HT-29 (cell line): ENCODE data around the gene ESRRB. TPM values are rescaled to one million over a fixed set of nuclear protein-coding genes. Genes with fewer than 3 reads are reported as not detected.

Experiments used
- DNase-seq: peaks from one replicate; pipeline ENCODE4 v3.0.0-alpha.2; 2015; ENCODE audit warnings: low spot score
- total RNA-seq: library from RNA; depleted of rRNA; stranded (reverse); fragments of >200 nt; shearing (Covaris generic); gene quantifications from 2 replicates; pipeline ENCODE4 v1.2.3, GENCODE V29; 2014

The ESRRB gene
- total RNA-seq, 1 experiment from 2014 or later = not detected

GRCh38 chr14:76407449-76408150 lies 31.7 kb downstream of the ESRRB start:
- DNase-seq = no peak

GRCh38 chr14:76408877-76409276 lies 32.9 kb downstream of the ESRRB start:
- DNase-seq = no peak

GRCh38 chr14:76412501-76412900 lies 36.6 kb downstream of the ESRRB start:
- DNase-seq = no peak

GRCh38 chr14:76413106-76413961 lies 37.4 kb downstream of the ESRRB start:
- DNase-seq = no peak

- DNase-seq = no peak
Observed at GRCh38 chr14:76413962-76414600, 38.1 kb downstream of the ESRRB start.

- DNase-seq = no peak
Observed at GRCh38 chr14:76419399-76419798, 43.5 kb downstream of the ESRRB start.

GRCh38 chr14:76420827-76421226 lies 44.9 kb downstream of the ESRRB start:
- DNase-seq = no peak

GRCh38 chr14:76421662-76422061 lies 45.7 kb downstream of the ESRRB start:
- DNase-seq = no peak

GRCh38 chr14:76422662-76423061 lies 46.7 kb downstream of the ESRRB start:
- DNase-seq = no peak

- DNase-seq = no peak
Observed at GRCh38 chr14:76423534-76423933, 47.6 kb downstream of the ESRRB start.

GRCh38 chr14:76424359-76424758 lies 48.4 kb downstream of the ESRRB start:
- no peak for DNase-seq

GRCh38 chr14:76426161-76426696 lies 50.3 kb downstream of the ESRRB start:
- DNase-seq = no peak

- no peak for DNase-seq
Observed at GRCh38 chr14:76428611-76429010, 52.7 kb downstream of the ESRRB start.

GRCh38 chr14:76430017-76430416 lies 54.1 kb downstream of the ESRRB start:
- no peak for DNase-seq

- no peak for DNase-seq
Observed at GRCh38 chr14:76430475-76430980, 54.6 kb downstream of the ESRRB start.

- no peak for DNase-seq
Observed at GRCh38 chr14:76431538-76431937, 55.6 kb downstream of the ESRRB start.

GRCh38 chr14:76432827-76433752 lies 57.2 kb downstream of the ESRRB start:
- DNase-seq = no peak

- DNase-seq = no peak
Observed at GRCh38 chr14:76434220-76434619, 58.3 kb downstream of the ESRRB start.

GRCh38 chr14:76439237-76439775 lies 63.4 kb downstream of the ESRRB start:
- no peak for DNase-seq

GRCh38 chr14:76446486-76446885 lies 70.5 kb downstream of the ESRRB start:
- no peak for DNase-seq

GRCh38 chr14:76446921-76447320 lies 71.0 kb downstream of the ESRRB start:
- DNase-seq = no peak
